Activated T-cell treated with anti-CD3 and anti-CD28 coated beads, Interleukin-2, amount 50 U/mL, for 4 hours (primary cell): ENCODE measurements around the gene SETD6. TPM values are rescaled to one million over a fixed set of nuclear protein-coding genes. Genes with fewer than 3 reads are reported as not detected.
A peak's percentile ranks its signal among the peaks of the same experiment; 100 is the strongest.

ENCODE experiments used
- ATAC-seq, 2 donors: fragments of 200-7000 bp; cut with Tn5 transposase; one replicate each; pipeline ENCODE4 v1.10.0; 2021
- DNase-seq: peaks from one replicate; pipeline ENCODE4 v3.0.0-alpha.2; 2020
- H3K27me3 Mint-ChIP-seq: one replicate; pipeline ENCODE4 v1.8.0; 2021; ENCODE audit warnings: low read depth, mixed read lengths
- H3K36me3 Mint-ChIP-seq: one replicate; pipeline ENCODE4 v1.8.0; 2022; ENCODE audit warnings: mixed read lengths; ENCODE audit not compliant: insufficient read depth
- H3K4me1 Mint-ChIP-seq: one replicate; pipeline ENCODE4 v1.8.0; 2021; ENCODE audit warnings: low read depth, mixed read lengths
- H3K4me3 Mint-ChIP-seq: one replicate; pipeline ENCODE4 v1.8.0; 2021; ENCODE audit warnings: mild to moderate bottlenecking, moderate library complexity, mixed read lengths
- H3K9me3 Mint-ChIP-seq: one replicate; pipeline ENCODE4 v1.8.0; 2021; ENCODE audit warnings: mixed read lengths
- total RNA-seq, 3 donors: library from RNA; stranded (reverse); gene quantifications; one replicate each; pipeline ENCODE4 v1.2.1, GENCODE V29; 2021

Gene SETD6
- total RNA-seq = 10 to 100 TPM; 31.7 to 36.5 (median 33.3) TPM

GRCh38 chr16:58515125-58515870 is at the start of gene SETD6:
SETD6 (plus strand) TSS chr16:58515517; CDS start chr16:58515538, 21 bp downstream.
- ATAC-seq (peak; percentile 78 to 84), DNase-seq (peak; percentile 65)
- H3K9me3 Mint-ChIP-seq = no peaks in the 10 kb centered on the region
- H3K4me3 Mint-ChIP-seq = peak within 1 kb of the TSS; percentile 90
- H3K4me1 Mint-ChIP-seq = peaks cover 27% of the 10 kb centered on the region
- no peaks in the 10 kb centered on the region for H3K27me3 Mint-ChIP-seq
- H3K36me3 Mint-ChIP-seq = peaks cover 18% of the 10 kb centered on the region

- H3K36me3 Mint-ChIP-seq = no peaks in the 10 kb centered on the region
- H3K4me3 Mint-ChIP-seq = no peak overlapping the region
- H3K27me3 Mint-ChIP-seq = peaks cover 70% of the 10 kb centered on the region
- no peak for DNase-seq
- H3K4me1 Mint-ChIP-seq = peaks cover 8% of the 10 kb centered on the region
- ATAC-seq = no peak
- H3K9me3 Mint-ChIP-seq = no peaks in the 10 kb centered on the region
These were observed 49.5 kb upstream of the SETD6 start for GRCh38 chr16:58465817-58466216.

- ATAC-seq (no peak), DNase-seq (no peak)
- no peaks in the 10 kb centered on the region for H3K9me3 Mint-ChIP-seq
- no peak overlapping the region for H3K4me3 Mint-ChIP-seq
- H3K4me1 Mint-ChIP-seq = peaks cover 8% of the 10 kb centered on the region
- H3K36me3 Mint-ChIP-seq = no peaks in the 10 kb centered on the region
- H3K27me3 Mint-ChIP-seq = peaks cover 66% of the 10 kb centered on the region
These were observed 48.9 kb upstream of the SETD6 start for GRCh38 chr16:58466396-58466795.

- Mint-ChIP-seq H3K4me3 (no peak overlapping the region), H3K36me3 (no peaks in the 10 kb centered on the region), H3K9me3 (no peaks in the 10 kb centered on the region), H3K4me1 (peaks cover 8% of the 10 kb centered on the region), H3K27me3 (peaks cover 51% of the 10 kb centered on the region)
- DNase-seq (no peak), ATAC-seq (no peak)
These were observed 47.4 kb upstream of the SETD6 start for GRCh38 chr16:58467905-58468304.

GRCh38 chr16:58471209-58471975 is 43.9 kb upstream of the SETD6 start:
- Mint-ChIP-seq H3K27me3 (peaks cover 32% of the 10 kb centered on the region), H3K4me3 (no peak overlapping the region), H3K36me3 (no peaks in the 10 kb centered on the region), H3K9me3 (no peaks in the 10 kb centered on the region), H3K4me1 (no peaks in the 10 kb centered on the region)
- no peak for DNase-seq
- ATAC-seq = no peak

GRCh38 chr16:58472266-58472665 is 43.1 kb upstream of the SETD6 start:
- Mint-ChIP-seq H3K4me3 (no peak overlapping the region), H3K4me1 (no peaks in the 10 kb centered on the region), H3K27me3 (peaks cover 23% of the 10 kb centered on the region), H3K9me3 (no peaks in the 10 kb centered on the region), H3K36me3 (no peaks in the 10 kb centered on the region)
- DNase-seq = no peak
- no peak for ATAC-seq

- Mint-ChIP-seq H3K4me3 (no peak overlapping the region), H3K4me1 (no peaks in the 10 kb centered on the region), H3K36me3 (no peaks in the 10 kb centered on the region), H3K9me3 (no peaks in the 10 kb centered on the region), H3K27me3 (peaks cover 17% of the 10 kb centered on the region)
- ATAC-seq (no peak), DNase-seq (no peak)
These were observed 42.5 kb upstream of the SETD6 start for GRCh38 chr16:58472827-58473226.

GRCh38 chr16:58474296-58474695 is 41.0 kb upstream of the SETD6 start:
- no peaks in the 10 kb centered on the region for H3K9me3 Mint-ChIP-seq
- H3K27me3 Mint-ChIP-seq = peaks cover 3% of the 10 kb centered on the region
- H3K36me3 Mint-ChIP-seq = no peaks in the 10 kb centered on the region
- no peaks in the 10 kb centered on the region for H3K4me1 Mint-ChIP-seq
- H3K4me3 Mint-ChIP-seq = no peak overlapping the region
- no peak for ATAC-seq
- DNase-seq = no peak

GRCh38 chr16:58475091-58475619 is 40.2 kb upstream of the SETD6 start:
- Mint-ChIP-seq H3K9me3 (no peaks in the 10 kb centered on the region), H3K4me3 (no peak overlapping the region), H3K36me3 (no peaks in the 10 kb centered on the region), H3K27me3 (peaks cover 1% of the 10 kb centered on the region), H3K4me1 (no peaks in the 10 kb centered on the region)
- no peak for ATAC-seq
- DNase-seq = no peak

GRCh38 chr16:58476791-58477190 is 38.5 kb upstream of the SETD6 start:
- H3K36me3 Mint-ChIP-seq = no peaks in the 10 kb centered on the region
- H3K4me1 Mint-ChIP-seq = no peaks in the 10 kb centered on the region
- H3K27me3 Mint-ChIP-seq = peaks cover 7% of the 10 kb centered on the region
- H3K4me3 Mint-ChIP-seq = no peak overlapping the region
- no peaks in the 10 kb centered on the region for H3K9me3 Mint-ChIP-seq
- ATAC-seq = no peak
- DNase-seq = no peak

GRCh38 chr16:58478427-58478826 is 36.9 kb upstream of the SETD6 start:
- ATAC-seq (no peak), DNase-seq (no peak)
- Mint-ChIP-seq H3K9me3 (no peaks in the 10 kb centered on the region), H3K4me1 (no peaks in the 10 kb centered on the region), H3K36me3 (no peaks in the 10 kb centered on the region), H3K27me3 (peaks cover 7% of the 10 kb centered on the region), H3K4me3 (no peak overlapping the region)

- Mint-ChIP-seq H3K9me3 (no peaks in the 10 kb centered on the region), H3K4me1 (no peaks in the 10 kb centered on the region), H3K27me3 (peaks cover 6% of the 10 kb centered on the region), H3K4me3 (no peak overlapping the region), H3K36me3 (no peaks in the 10 kb centered on the region)
- ATAC-seq (no peak), DNase-seq (no peak)
These were observed 34.0 kb upstream of the SETD6 start for GRCh38 chr16:58481226-58481869.

GRCh38 chr16:58481931-58482330 is 33.4 kb upstream of the SETD6 start:
- H3K9me3 Mint-ChIP-seq = no peaks in the 10 kb centered on the region
- H3K4me3 Mint-ChIP-seq = no peak overlapping the region
- ATAC-seq (no peak), DNase-seq (no peak)
- H3K36me3 Mint-ChIP-seq = no peaks in the 10 kb centered on the region
- H3K4me1 Mint-ChIP-seq = no peaks in the 10 kb centered on the region
- H3K27me3 Mint-ChIP-seq = peaks cover 5% of the 10 kb centered on the region

- no peak for ATAC-seq
- peaks cover 7% of the 10 kb centered on the region for H3K27me3 Mint-ChIP-seq
- DNase-seq = no peak
- H3K4me3 Mint-ChIP-seq = no peak overlapping the region
- H3K36me3 Mint-ChIP-seq = no peaks in the 10 kb centered on the region
- no peaks in the 10 kb centered on the region for H3K9me3 Mint-ChIP-seq
- H3K4me1 Mint-ChIP-seq = no peaks in the 10 kb centered on the region
These were observed 30.0 kb upstream of the SETD6 start for GRCh38 chr16:58485184-58485887.
